ENCODE data around the gene FAM98C.

The FAM98C gene

GRCh38 chr19:38402967-38403674 lies at the start of gene FAM98C:
Gene FAM98C, plus strand, starts transcription at chr19:38403093. Its CDS starts 61 bp downstream, at chr19:38403154.
- DNase-seq (ENCODE audit: low read depth, low spot score), result peak; percentile 99

GRCh38 chr19:38355728-38356725 lies 46.9 kb upstream of the FAM98C start:
- DNase-seq (ENCODE audit: low read depth, low spot score), result no peak

- no peak for DNase-seq (ENCODE audit: low read depth, low spot score)
Measured at GRCh38 chr19:38358071-38358470, 44.8 kb upstream of the FAM98C start.

GRCh38 chr19:38359242-38360021 lies 43.5 kb upstream of the FAM98C start:
- no peak for DNase-seq (ENCODE audit: low read depth, low spot score)

GRCh38 chr19:38360351-38360750 lies 42.5 kb upstream of the FAM98C start:
- no peak for DNase-seq (ENCODE audit: low read depth, low spot score)

- DNase-seq (ENCODE audit: low read depth, low spot score), result no peak
Measured at GRCh38 chr19:38360839-38361631, 41.9 kb upstream of the FAM98C start.

DNA sequence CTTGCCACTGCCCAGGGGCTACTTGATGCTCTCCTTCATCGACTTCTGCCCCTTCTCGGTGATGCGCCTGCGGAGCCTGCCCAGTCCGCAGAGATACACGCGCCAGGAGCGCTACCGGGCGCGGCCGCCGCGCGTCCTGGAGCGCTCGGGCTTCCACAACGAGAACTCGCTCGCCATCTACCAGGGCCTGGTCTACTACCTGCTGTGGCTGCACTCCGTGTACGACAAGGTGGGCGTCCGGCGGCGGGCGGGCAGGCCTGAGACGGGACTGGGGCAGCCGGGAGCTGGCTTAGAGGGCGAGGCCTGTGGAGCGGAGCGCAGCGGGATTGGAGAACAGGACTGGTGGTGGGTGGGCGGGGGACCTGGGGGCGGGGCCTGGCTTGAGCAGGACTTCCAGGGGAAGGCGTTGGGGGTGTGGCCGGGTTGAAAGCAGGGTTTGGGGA lies 41.2 kb upstream of the FAM98C start:
- DNase-seq (ENCODE audit: low read depth, low spot score), result peak; percentile 90

- peak; percentile 89 for DNase-seq (ENCODE audit: low read depth, low spot score)
Measured at GRCh38 chr19:38362076-38362945, 40.6 kb upstream of the FAM98C start.

- peak; percentile 22 for DNase-seq (ENCODE audit: low read depth, low spot score)
Measured at GRCh38 chr19:38362946-38363688, 39.8 kb upstream of the FAM98C start.

DNA sequence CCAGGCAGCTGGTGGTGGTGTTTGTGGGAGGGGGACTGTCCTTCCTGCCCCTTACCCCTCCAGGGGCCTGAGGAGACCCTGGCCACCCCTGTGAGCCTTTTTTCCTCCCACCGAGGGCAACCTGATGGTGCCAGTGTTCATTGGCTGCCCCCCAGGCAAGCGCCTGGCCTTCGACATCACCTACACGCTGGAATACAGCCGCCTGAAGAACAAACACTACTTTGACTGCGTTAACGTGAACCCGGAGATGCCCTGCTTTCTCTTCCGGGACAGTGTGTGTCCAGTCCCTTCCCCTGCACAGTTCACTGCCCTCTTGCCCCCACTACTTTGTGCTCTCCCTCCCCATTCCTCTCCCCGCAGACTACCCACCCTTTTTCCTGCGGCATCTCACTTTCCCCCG lies 35.9 kb upstream of the FAM98C start:
- DNase-seq (ENCODE audit: low read depth, low spot score), result no peak

DNA sequence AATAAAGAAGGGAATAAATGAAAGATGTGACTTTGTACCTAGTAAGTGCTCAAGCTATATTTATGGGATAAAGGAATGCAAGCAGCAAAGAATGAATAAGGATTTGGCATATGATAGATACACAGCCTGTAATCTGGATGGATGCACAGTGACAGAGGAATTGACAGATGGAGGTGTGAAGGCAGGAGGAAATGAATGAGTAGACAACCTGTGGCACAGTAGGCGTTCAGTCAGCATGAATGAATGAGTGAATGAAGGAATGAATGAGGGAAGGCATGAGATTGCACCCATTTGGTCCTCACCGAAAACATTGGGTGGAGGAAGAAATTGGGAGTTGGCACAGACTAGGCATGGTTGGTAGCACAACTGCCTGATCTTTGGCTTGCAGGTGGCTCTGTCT lies 33.3 kb upstream of the FAM98C start:
- DNase-seq (ENCODE audit: low read depth, low spot score), result no peak

- no peak for DNase-seq (ENCODE audit: low read depth, low spot score)
Measured at GRCh38 chr19:38370299-38370698, 32.6 kb upstream of the FAM98C start.

DNA sequence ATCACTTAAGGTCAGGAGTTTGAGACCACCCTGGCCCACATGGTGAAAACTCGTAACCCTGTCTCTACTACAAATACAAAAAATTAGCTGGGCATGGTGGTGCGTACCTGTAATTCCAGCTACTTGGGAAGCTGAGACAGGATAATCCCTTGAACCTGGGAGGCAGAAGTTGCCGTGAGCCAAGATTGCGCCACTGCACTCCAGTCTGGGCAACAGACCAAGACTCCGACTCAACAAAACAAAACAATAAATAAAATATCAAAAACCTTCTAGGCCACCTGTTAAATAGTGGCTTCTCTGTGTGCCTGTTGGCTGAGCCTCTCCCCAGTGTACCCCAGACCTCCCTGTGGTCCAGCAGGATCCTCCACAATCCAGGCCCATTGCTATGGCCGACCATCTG lies 31.8 kb upstream of the FAM98C start:
- DNase-seq (ENCODE audit: low read depth, low spot score), result no peak

DNA sequence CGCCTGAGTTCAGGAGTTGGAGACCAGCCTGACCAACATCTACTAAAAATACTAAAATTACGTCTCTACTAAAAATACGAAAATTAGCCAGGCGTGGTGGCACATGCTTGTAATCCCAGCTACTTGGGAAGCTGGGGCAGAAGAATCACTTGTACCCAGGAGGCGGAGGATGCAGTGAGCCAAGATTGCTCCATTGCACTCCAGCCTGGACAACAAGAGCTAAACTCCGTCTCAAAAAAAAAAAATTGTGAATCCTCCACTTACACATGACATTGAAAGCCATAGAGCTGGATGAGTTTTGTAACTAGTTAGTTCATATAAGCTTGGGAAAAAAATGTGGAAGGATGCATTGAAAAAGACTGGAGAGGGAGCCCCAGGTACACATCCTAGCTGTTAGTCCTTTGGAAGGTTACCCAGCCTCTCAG lies 29.0 kb upstream of the FAM98C start:
- no peak for DNase-seq (ENCODE audit: low read depth, low spot score)

DNA sequence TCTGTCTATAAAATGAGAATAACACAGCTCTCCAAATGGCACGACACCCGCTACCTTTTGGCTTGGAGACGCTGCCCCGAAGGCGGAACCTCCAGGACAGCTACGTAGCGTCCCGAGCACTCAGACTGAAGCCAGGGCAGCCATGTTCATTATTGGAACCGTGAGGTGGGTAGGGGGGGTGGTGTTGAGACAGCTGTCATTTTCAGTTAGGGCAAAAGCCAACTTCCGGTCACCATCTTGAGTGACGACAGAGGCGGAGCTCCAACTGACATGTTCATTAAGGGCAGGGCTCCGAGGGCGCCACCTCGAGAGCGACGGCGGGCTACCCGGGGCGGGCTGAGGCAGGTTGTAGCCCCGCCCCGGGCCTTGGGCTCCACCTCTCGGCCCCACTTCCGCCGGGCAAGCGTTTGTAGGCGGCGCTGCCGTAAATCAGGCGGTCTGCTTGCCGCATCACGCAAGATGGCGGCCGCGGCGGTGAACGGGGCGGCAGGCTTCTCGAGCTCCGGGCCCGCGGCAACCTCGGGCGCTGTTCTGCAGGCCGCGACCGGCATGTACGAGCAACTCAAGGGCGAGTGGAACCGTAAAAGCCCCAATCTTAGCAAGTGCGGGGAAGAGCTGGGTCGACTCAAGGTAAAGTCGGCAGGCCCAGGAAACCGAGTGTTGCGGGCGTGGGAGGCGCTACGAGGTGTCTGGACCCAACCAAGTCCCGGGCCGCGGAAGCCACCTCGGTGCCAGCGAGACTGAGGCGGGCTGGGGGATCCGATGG lies 28.4 kb upstream of the FAM98C start, which contains the start of gene PSMD8:
Gene PSMD8 (plus strand): TSS at position 240 of the 766 bp plus-strand sequence. CDS start 31 bp downstream, at position 271.
- peak; percentile 100 for DNase-seq (ENCODE audit: low read depth, low spot score)

DNA sequence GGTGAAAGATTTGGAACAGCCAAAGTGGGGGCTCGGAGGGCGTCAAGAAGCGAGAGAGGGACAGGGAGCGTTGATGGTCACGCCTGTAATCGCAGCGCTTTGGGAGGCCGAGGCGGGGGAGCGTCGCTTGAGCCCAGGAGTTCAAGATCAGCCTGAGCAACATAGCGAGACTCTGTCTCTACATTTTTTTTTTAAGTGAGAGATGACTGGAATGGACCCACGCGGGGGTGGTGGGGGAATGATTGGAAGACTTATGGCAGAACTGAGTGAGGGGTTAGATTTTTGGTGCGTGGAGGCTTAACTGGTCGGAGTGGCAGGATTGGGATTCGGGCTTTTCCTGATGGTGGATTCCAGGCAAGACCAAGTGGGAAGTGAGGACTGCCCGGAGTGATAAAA lies 27.8 kb upstream of the FAM98C start:
- no peak for DNase-seq (ENCODE audit: low read depth, low spot score)

DNA sequence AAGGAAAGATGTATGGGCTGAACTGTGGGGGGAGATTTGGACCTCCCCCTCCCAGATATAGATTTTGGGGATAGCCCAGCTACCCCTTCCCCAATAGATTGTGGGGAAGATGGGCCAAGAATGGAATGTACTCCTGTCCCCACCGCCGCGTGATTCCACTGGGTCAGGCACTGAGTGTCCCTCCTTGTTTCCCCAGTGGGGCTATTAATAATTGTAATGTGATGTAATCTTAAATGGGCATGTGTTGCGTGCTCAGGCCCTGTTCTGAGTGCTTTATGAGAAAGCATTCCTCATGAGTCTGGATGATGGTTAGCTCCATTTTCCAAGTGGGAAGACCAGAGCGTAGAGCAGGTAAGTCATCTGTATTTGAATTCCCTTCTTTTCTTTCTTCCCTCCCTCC lies 27.1 kb upstream of the FAM98C start:
- no peak for DNase-seq (ENCODE audit: low read depth, low spot score)

- no peak for DNase-seq (ENCODE audit: low read depth, low spot score)
Measured at GRCh38 chr19:38376576-38376975, 26.3 kb upstream of the FAM98C start.
